GM21367 (cell line): ENCODE results near the gene IFI27L2.
A peak's percentile ranks its signal among the peaks of the same experiment; 100 is the strongest.

ENCODE experiments used
- ATAC-seq: cut with Tn5 transposase; IDR thresholded peaks from one replicate; pipeline ENCODE4 v1.9.1; 2021; ENCODE audit not compliant: unreplicated experiment

Gene IFI27L2

DNA sequence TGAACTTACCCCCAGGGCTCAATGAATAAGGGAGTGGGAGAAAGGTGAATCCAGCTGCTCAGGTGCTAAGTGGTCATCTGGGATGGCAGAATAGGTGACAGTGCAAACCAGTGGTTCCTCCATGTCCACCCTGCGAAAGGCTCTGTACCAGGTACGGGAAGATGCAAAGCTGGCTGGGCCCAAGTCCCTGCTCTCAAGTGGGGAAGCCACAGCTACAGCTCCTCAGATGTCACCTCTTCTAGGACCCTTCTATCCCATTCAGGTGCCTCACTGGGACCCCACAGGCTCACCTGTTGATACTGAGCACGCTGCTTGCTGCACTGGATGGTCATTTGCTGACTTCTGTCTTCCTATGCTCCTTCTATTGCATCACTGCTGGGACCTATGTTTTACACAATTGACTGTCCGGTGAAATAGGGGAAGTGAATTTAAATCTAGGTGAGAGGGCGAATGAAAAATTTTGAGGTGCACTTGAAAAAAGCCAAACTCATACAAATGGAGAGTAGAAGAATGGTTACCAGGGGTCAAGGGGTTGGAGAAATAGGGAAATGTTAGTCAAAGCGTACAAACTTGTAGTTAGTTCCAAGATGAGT, 24.4 kb upstream of the IFI27L2 start:
- ATAC-seq = no peak

DNA sequence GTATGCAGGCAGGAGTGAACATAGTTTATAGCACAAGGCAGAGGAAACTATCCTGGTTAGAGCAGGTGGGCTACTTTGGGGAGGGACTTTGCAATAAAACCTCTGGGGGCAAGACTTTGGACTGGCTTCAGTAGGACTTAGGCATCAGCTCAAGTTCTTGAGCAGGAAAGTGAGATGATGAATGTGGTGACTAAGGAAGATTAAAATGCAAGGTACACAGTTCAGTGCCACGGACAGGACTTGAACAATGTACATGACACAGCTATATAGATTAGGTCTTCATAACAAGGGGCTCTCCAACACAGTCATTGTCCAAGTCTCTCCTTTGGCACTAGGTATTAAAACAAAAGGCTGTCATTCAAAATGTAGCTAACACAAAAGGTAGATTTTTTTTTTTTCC, 23.3 kb upstream of the IFI27L2 start:
- ATAC-seq = no peak

DNA sequence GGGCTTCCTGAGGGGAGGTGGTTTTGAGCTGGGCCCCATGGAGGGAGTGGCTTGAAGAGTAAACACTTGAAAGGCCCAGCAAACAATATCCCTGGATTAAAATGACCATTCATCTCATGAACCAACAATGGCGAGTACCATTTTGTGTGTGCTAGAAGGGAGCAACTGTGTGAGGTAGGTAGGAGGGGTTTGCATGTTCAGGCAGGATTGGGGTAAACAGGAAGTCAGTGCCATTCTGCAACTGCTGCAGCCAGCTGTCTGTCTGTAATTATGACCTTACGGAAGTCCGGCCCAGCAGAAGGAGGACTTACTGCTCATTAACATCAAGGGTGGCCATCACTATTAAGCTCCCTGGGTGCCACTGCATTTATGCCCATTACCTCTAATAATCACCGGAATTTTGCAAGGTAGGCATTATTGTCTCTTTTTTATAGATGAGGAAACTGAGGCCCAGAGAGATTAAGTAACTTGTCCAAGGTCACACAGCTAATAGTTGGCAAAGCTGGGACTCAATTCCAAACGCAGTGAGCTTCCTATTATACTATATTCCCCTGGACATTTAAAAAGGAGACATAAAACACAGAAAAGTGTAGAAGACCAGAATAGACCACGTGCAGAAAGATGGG, 16.6 kb upstream of the IFI27L2 start:
- no peak for ATAC-seq

DNA sequence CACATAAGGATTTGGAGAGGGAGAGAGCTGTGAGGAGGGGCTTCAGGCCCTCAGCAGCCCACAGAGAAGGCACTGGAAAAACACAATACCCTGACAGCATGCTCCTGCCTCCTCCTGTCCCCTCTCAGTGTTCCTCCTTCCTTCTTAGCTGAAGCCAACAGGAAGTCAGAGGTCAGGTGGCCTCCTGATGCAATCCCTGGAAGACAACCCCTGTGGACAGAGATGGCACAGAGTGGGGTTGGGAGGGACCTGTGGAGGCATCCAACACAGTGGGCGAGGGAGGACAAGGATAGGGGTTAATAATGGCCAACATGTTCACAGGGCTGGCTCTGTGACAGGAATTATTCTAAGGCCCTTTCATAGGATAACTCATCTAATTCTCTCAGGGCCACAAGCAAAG, 15.4 kb upstream of the IFI27L2 start:
- no peak for ATAC-seq

DNA sequence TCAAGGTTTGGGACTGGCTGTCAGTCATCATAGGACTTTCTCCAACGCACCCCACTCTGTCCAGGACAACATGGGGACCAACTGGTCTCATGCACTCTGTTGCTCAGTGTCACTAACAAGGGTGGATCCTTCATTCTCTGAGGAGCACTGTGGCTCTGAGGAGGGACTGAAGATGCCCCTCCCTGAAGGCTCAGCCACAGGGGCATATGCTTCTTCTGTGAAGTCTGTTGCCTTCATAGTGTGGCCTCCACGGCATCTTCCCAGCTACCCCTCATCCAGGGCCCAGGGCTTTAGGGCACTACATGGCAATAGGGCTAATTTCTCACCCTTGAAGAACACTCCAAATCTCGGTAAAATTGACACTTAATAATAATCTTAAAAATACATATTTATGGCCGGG, 14.3 kb upstream of the IFI27L2 start:
- ATAC-seq = no peak

DNA sequence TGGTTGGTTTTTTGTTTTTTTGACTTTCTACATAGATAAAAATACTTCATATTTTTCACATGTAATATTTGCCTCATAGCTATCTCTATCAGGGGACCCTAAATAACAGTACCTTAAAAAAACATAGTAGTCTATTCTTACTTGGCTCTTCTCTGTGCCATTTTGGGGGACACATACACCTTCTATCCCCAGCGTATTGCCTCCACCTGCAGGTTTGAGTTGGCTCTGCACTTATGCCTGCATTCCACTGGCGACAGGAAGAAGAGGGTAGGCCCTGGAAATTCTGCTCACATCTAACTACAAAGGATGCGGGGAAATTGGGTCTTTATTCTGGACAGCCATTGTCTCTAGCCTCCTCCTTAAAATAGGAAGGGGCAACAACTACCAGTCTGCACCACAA, 13.8 kb upstream of the IFI27L2 start:
- no peak for ATAC-seq

DNA sequence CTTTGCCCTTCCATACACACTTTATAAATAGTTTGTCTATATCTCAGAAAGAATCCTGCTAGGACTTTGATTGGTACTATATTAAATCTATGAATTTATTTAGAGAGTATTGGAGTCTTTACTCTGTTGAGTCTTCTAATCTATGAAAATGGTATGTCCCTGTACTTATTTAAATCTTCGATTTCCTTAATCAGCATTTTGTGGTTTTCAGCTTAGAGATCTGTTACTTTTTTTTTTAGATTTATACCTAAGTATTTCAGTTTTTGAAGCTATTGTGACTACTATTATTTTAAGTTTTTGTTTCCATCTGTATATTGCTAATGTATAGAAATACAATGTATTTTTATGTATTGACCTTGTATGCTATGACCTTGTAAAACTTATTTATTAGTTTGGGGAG, 13.4 kb upstream of the IFI27L2 start:
- no peak for ATAC-seq

DNA sequence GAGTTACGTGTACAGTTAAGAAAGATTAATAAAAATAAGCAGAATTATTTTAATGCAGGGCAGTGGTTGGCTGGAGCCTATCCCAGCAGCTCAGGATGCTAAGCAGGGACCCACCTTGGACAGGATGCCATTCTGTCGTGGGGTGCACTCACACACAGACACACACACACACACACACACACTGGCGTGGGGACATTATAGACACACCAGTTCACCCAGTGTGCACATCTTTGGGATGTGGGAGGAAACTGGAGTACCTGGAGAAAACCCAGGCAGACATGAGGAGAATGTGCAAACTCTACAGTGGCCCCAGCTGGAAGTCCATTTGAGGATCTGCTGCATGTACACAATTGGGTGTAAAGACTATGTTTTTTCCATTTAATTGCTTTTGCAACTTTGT, 12.8 kb upstream of the IFI27L2 start:
- ATAC-seq = no peak

DNA sequence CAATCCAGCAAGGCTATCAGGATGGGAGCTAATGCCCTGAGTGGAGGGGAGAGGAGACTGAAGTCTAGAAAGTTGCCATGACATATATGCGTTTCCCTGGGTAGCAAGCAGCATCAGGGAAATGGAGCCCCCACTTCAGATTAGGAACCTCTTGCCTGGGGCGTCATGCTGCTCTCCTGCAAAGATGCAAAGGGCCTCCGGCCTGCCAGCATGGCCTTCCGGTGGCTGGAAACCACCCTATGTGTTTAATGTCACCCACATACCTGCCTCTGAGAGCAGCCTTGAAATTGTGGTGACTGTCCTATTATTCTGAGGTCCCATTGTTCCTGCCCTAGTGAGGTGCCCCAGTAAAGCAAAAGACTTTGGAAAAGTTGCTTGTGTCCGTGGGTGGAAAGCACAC, 10.0 kb upstream of the IFI27L2 start:
- no peak for ATAC-seq

DNA sequence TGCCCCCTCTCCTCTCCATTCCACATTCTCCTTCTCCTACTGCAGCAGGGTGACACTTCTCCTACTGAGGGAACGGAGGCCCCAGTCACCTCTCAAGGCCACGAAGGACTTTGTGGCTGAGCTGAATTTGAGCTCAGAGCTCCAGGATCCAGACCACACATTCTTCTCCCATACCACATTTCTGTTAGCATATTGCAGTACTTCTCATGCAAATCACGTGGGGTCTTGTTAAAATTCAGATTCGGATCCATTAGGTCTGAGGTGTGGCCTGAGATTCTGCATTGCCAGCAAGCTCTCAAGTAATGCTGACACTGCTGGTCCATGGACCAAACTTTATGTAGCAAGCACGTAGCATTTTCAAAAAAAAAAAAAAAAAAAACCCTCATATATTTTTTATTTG, 9.6 kb upstream of the IFI27L2 start:
- ATAC-seq = no peak

DNA sequence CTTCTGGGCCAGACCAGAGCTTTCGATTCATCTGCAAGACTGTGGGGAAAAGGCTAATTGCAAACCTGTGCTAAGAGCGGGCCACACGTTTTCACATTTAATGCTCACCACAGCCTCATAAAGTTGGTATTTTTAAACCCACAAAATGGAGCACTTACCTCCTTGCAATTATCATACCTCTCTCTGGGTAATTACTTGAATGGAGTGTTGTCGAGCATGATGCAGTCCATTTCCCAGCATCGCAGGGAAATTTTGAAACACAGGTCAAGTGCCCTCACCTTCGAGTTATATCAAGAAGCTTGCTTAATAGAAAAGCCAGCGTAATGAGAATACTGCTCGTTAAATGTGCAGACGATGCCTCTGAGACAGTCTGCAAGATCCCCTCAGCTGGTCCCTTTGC, 8.8 kb upstream of the IFI27L2 start:
- no peak for ATAC-seq

DNA sequence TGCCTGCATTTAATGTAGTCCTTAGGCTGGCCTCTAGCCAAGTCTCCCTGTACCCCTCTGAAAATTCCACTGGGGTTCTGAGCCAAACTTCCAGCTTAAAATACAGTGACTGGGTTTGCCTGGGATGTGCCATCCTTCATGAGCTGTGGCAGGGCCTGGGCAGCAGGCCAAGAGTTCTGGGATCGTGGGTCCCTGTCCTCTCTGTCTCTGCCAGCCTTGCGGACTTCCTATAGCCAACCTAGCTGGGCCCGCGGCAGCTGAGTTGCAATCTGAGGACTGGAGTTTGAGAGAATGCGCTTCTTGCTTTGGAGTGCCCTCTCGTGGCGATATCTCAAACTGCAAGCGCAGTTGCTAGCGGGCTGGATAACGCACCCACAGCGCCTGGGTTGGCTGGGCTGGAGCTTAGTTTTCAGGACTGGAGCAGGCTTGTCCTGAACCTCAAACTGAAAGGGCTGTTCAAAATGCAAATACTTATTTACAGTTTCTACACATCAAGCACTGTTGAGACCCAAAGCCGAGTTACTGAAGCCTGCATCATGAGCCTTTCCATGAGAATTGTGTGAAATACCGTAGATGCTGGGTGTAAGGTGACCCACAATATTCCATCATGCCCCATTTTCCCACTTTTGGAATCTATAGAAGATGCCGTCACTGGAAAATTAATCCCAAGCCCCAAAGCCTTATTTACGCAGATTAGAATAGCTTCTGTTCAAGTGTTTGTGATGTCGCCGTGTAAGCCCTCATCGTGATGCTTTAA, 7.3 kb upstream of the IFI27L2 start:
- peak; percentile 87 for ATAC-seq

DNA sequence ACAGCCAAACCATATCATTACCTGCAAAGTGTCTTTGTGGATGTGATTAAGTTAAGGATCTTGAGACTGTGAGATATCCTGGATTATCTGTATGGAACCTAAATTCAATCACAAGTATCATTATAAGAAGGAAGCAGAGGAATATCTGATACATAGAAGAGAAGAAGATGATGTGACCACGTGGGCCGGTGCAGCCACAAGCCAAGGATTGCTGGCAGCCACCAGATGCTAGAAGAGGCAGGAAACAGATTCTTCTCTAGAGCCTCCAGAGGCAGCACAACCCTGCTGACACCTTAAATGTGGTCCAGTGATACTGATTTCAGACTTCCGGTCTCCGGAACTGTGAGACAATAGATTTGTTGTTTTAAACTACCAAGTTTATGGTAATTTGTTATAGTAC, 6.1 kb upstream of the IFI27L2 start:
- ATAC-seq = no peak

DNA sequence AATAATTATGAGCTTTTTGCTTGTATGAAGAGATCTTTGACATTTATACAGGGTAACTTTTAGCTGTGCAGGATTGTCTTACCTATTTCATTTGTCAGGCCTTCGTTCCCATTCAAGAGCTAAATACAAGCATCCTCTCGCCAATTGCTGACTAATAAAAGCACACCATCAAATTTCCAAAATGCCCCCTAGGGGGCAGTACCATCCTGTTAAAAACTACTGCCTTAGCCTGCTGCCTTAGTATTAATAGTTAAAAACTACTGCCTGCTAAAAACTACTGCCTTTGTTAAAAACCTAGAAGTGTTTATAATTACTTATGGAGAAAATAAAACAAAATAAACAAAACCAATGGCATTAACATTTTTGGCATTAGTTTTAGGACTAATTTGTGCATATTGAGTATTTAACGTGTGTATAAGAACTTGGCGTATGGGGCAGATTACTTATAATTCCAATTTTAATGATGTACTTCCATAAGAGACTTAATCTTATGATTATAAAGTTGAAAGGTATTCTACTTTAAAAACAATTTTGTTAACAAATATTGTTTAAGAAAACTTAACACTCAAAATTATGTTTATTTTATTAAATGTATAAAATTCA, 3.0 kb upstream of the IFI27L2 start:
- no peak for ATAC-seq

DNA sequence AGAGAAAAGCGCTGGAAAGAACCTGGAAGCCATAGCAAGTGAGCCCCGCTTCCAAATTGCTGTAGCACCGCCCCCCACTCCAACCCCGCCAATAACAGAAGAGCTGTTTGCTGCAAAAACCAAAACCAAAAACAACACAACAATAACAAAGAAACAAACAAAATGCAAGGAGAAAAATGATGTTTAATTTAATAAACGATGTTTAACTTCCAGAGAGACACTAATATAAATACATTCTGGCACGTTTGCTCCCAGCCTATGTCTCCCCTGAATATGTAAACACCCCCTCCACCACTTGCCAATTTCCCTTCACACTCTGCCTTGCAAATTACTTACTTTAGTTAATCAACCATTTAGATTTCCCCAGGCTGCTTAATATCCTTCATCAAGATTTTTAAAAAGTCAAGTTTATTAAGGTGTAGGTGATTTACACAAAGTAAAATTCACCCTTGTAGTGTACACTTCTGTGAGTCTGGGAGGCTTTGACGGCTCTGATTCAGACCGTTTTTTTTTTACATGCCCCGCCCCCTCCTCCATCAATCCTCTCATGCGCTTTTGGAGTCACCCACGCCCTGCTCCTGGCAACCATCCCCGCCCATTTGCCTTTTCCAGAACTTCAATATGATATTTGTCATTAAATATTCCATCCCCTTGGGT, 482 bp upstream of the IFI27L2 start:
- no peak for ATAC-seq

DNA sequence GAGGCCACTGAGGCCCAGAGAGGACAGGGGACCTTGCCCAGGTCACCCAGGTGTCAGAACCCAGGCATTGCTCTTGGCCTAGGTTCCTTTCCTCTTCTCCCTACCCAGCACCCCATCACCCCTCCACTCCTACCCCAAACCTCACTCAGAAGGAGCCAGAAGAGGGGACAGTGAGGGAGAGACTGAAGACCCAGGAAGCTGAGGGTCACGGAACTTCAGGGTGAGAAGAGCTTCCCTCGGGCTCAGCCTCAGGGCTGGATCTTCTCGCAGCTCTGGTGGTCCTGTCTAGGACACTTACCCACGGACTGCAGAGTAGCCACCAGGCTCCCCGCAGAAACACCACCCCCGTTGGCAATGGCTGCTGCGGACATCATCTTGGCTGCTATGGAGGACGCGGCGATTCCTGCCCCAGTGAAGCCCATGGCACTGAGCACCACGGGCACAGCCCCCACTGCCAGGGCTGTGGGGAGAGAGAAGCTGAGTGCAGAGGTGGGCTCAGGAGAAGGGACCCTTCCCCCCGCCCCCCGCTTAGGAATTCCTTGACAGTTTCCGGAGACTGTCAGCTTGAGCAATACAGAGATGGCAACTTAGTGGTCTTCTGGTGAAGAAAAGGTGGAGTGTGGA, 1.1 kb downstream of the IFI27L2 start:
- no peak for ATAC-seq

DNA sequence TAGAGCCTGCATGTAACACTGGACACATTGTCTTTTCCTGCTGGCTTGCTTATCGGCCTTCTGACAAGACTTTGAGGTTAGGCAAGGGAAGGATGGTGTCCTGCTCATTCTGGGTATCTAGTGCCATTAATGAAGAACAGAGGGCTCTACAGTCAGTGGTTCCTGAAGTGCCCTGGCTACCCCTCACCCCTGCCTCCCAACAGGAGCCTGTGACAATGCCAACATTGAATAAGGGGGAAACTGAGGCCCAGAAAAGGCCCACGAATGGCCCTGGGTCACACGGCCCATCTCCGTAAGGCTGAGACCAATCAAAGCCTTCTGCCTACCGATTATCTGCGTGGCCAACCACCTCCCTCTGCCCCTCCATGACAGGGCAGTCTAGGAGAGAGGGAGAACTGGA, 2.1 kb downstream of the IFI27L2 start:
- no peak for ATAC-seq

DNA sequence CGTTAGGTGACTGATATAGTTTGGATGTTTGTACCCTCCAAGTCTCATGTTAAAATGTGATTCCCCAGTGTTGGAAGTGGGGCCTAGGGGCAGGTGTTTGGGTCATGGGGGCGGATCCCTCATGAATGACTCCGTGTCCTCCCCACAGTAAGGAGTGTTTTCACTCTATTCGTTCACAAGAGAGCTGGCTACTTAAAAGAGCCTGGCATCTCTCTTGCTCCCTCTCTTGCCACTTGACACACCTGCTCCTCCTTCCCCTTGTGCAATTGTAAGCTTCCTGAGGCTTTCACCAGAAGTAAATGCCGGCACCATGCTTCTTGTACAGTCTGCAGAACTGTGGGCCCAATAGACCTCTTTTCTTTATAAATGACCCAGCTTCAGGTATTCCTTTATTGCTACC, 2.6 kb downstream of the IFI27L2 start:
- ATAC-seq = no peak

DNA sequence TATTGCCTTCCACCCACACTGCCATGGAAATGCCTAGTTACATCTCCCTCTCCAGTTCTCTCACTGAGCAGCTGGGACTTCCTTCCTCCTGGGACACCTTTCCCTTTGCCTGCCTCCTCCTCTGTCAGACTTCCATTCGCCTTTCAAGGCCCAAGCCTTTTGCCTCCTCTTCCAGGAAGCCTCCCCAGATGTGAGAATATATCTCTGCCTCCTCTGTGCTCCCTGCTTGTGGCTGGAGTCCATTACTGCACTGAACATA, 3.1 kb downstream of the IFI27L2 start:
- ATAC-seq = no peak

DNA sequence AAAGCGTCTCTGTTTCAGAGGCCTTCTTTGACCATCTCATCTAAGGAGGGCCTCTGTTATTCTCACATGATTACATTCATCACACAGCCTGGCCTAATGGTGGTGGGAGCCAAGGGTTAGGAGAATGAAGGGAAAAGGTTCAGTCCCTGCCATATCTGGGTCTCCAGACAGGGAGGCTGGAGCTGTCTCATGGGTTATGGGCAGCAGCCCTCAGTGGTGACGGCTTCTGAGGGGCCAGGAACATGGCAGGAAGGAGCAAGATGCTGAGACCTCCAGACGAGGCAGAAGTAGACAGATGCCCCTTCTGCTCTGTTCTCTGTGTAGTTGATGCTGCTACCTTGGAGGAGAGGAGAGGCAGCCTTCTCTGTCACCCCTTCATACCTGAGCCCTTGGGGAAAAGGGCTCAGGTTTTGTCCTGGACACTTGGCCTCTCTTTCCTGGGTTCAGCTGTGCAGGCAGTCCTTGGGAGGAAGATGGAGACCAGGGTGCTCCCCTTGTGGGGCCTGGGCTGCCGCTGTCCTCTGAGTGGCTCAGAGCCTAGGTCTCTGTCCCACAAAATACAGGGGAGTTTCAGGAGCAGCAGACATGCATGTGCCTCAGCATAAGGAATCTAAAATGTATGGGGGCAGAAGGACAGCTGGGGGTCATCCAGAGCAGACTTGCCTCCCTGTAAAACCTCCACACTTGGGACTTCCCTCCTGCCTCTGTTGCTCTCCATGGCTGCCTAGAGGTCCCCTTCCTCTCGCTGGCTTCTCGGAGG, 3.6 kb downstream of the IFI27L2 start:
- no peak for ATAC-seq
